Measurements from ENCODE around the gene OGFR.

Gene OGFR

DNA sequence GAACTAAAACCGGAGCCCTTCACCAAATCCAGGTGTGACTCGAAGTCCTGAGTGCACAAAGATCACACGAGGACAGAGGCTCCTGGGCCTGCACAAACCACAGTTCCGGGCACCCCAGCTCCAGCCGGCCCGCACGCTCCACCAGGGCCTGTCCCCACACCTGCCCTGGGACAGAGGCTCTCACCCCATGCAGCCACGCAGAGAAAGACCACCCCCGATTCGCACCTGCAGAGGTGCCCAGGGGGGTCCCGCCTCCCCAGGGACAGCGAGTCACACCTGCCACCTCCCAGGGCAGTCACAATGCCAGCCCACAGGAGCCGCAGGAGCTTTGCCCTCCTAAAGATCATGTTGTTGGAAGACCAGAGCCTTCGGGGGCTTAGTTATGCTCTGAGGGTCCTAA lies 33.7 kb upstream of the OGFR start:
- H3K27ac ChIP-seq, result no peak overlapping the region
- TF ChIP-seq, protein P1, sequence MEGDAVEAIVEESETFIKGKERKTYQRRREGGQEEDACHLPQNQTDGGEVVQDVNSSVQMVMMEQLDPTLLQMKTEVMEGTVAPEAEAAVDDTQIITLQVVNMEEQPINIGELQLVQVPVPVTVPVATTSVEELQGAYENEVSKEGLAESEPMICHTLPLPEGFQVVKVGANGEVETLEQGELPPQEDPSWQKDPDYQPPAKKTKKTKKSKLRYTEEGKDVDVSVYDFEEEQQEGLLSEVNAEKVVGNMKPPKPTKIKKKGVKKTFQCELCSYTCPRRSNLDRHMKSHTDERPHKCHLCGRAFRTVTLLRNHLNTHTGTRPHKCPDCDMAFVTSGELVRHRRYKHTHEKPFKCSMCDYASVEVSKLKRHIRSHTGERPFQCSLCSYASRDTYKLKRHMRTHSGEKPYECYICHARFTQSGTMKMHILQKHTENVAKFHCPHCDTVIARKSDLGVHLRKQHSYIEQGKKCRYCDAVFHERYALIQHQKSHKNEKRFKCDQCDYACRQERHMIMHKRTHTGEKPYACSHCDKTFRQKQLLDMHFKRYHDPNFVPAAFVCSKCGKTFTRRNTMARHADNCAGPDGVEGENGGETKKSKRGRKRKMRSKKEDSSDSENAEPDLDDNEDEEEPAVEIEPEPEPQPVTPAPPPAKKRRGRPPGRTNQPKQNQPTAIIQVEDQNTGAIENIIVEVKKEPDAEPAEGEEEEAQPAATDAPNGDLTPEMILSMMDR (conservative IDR thresholded peaks at IDR 0.05), result no peak

DNA sequence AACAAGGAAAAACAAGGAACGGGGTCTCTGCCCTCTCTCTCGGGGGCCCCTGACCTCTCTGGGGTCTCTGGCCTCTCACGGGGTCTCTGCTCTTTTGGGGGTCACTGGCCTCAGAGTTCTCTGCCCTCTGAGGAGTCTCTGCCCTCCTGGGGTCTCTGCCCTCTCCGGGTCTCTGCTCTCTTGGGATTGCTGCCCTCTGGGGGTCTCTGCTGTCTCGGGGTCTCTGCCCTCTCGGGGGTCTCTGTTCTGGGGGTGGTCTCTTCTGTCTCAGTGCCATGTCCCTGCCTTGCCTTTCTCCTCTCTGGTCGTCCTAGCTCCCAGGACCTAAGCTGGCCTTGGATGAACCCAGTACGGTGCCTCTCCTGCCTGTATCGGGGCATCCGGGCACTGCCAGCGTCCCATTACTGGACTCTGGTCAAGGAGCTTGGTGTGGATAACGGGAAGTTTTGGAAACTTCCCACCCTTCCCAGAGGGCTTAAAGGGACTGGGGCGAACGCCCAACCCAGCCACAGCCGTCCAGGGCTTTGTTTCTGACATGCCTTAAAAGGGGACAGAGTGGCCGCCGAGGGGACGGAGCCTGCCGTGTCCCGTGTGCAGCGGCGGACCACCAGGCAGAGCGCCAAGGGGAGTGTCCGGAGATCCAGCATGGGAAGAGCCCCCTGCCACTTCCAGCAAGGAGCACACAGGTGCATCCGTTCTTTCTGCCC lies 33.1 kb upstream of the OGFR start:
- TF ChIP-seq, protein P1 (conservative IDR thresholded peaks at IDR 0.05), result no peak

DNA sequence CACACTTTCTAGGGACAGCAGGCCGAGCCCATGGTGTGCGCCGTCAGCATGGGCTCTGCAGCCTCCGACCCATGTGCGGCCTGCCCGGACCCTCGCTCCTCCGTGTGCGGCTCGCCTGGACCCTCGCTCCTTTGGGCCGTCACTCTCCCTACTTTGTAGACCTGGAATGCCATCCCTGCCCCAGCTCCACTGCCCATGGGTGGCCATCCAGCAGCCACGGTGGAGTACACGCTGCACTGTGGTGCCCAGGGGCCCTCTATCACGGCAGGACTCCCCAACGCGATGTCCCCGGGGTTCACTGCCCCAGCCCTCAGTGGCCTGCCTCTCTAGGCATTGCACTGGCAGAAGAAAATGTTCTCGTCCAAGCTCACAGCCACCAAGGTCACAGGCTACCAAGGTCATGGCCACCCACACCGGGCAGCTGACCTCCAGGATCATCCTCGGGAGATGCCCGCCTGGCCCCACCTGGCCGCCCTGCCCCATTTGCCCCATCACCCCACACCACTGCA lies 32.5 kb upstream of the OGFR start:
- TF ChIP-seq, protein P1 (conservative IDR thresholded peaks at IDR 0.05), result no peak
- H3K27ac ChIP-seq, result no peak overlapping the region

More for the DNA sequence above, 33.1 kb upstream of the OGFR start:
- H3K27ac ChIP-seq, result no peak overlapping the region

DNA sequence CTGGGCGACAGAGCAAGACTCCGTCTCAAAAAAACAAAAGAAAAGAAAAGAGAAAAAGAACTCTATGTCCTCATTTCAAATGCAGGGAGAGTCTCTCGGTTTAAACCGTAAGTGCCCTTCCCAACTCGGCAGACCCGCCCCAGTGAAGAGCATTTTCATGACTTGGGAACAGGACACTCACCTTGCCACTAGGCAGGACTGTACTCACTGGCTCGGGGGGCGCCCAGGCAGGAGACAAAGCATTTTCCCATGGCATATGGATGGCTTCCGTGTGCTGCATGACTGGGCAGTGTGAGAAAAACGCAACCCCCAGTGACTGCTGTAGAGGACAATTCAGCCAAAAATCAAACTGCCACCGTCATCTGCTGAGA lies 32.0 kb upstream of the OGFR start:
- TF ChIP-seq, protein P1 (conservative IDR thresholded peaks at IDR 0.05), result no peak
- no peak overlapping the region for H3K27ac ChIP-seq

DNA sequence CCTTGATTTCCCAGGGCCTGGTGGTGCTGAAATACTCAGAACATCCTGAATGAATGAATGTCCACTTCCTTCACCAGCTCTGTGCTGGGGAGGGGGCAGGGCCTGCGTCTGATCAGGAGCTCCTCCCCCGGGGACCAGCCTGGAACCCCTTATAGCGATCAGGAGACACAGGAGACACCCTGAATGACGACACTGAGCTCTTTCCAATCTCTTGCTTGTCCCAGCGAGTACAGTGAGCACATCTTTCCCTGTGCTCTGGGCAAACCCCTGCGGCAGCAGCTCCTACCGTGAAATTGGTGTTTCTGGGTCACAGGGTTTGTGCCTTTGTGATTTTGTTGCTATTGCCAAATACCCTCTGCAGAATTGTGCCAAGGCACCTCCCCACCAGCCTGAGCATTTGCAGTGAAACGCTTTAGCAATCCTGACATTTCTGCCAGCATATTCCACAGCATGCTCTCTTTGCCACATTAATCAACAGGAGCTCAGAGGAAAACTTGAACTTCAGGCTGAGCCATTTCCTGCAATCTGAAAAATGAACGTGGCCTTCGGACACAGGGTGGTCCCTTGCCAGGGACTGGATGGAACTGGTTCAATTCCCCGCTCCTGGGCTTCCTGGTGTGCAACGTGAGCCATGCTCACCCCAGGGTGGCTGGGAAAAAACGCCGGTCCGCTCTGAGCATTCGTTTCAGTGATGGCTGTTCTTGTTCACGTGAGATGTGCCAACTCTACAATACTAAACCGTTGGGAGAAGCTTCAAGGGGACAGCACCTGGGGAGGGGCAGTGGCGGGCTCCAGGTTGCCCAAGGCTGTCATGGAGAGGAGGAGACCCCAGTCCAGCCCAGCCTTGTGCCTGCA lies 31.4 kb upstream of the OGFR start:
- TF ChIP-seq, protein P1 (conservative IDR thresholded peaks at IDR 0.05), result no peak
- no peak overlapping the region for H3K27ac ChIP-seq

DNA sequence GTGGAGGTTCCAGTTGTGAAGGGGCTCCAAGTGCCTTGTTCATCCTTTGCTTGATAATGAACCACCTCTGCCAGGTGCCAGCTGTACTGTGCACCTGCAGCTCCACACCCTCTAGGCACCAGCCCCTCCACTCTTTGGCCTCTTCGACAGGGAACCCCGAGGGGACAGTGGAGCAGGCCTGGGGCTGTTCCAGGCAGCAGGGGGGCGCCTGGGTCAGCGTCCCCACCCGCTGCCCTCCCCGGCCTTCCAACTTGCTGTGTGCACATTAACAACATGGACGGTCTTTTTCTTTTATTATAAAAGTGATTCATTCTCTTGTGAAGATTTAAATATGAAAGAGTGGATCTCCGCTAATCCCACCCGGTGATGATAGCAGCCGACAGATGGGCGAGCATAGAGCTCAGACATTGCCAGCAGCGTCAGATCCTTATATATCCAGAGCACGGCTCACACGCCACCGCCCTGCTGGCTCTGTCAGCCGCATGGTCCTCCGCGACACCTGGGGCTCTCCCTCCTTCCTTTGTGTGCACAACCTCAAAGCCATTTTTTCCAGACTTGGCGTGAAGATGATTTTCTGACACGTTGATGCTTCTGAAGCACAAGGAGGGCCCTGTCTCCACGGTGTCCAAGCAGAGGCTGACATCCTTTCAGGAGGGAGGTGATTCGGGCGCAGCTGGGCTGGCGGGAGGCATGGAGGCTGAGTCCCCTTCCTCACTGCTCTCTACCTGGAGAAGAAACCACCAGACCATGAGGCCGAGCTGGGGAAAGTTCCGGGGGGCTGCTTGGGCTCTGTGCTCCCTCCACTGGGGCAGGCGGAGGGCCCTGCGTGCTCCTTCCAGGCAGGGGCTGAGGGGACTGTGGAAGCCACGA lies 30.6 kb upstream of the OGFR start:
- H3K27ac ChIP-seq, result no peak overlapping the region
- TF ChIP-seq, protein P1 (conservative IDR thresholded peaks at IDR 0.05), result no peak

All from VCaP (cell line).